ENCODE measurements around the gene RAB20.

Gene RAB20

DNA sequence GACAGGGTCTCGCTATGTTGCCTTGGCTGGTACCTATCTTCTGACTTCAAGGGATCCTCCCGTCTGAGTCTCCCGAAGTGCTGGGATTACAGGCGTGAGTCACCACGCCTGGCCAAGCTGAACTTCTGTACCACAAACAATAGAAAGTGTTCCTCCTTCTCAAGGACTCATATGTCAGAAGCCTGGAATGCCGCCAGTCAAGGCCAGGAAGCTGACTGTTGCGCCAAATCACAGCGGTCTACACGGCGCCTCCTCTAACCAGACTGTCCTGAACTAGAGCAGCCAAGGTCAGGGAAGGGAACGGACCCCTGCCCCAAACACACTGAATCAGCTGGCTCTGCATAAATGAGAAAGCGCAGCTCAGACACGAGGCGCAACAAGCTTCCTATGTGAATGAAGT lies 14.6 kb downstream of the RAB20 start:
- Histone ChIP-seq H3K4me3 (no peak overlapping the region), H3K27ac (no peak overlapping the region), H3K36me3 (no peaks in the 10 kb centered on the region), H3K27me3 (no peaks in the 10 kb centered on the region), H3K9me3 (no peaks in the 10 kb centered on the region), H3K4me1 (peaks cover 0 to 28% (median 8%) of the 10 kb centered on the region in 4 donors)
- no peak for TF ChIP-seq CTCF (IDR thresholded peaks at IDR 0.05)
- DNase-seq: peak; percentile 80 to 86
- intact Hi-C loops (cut with DNase I; ENCODE audit: low total_unique reads): no loop called here

DNA sequence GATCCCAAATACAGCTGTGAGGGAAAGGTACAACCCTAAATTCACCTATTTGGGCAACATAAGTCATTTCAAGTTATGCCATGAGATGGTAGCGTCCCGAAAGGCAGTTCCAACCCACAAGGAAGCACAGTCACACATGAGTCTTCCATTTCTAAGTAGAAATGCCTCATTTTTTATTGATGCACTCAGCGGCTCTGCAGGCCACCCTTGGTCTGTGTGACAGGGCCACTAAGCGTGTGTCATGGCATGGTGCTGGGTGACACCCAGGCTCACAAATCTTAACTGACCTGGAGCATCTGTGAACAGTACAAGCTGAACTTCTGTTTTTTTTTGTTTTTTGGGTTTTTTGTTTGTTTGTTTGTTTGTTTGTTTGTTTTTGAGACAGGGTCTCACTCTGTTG lies 15.1 kb downstream of the RAB20 start:
- Histone ChIP-seq H3K9me3 (no peaks in the 10 kb centered on the region), H3K27me3 (no peaks in the 10 kb centered on the region), H3K36me3 (no peaks in the 10 kb centered on the region), H3K4me1 (peaks cover 0 to 28% (median 10%) of the 10 kb centered on the region in 4 donors), H3K4me3 (no peak overlapping the region), H3K27ac (no peak overlapping the region)
- no peak for DNase-seq
- intact Hi-C loops (cut with DNase I; ENCODE audit: low total_unique reads): no loop called here
- no peak for TF ChIP-seq CTCF (IDR thresholded peaks at IDR 0.05)

- peaks cover 0 to 55% (median 37%) of the 10 kb centered on the region in 4 donors for H3K4me1 ChIP-seq
These were observed 19.2 kb downstream of the RAB20 start for GRCh38 chr13:110542169-110542796.

GRCh38 chr13:110541526-110541920 lies 20.0 kb downstream of the RAB20 start:
- Histone ChIP-seq H3K4me1 (peaks cover 0 to 59% (median 39%) of the 10 kb centered on the region in 4 donors), H3K27ac (peak overlapping the region; percentile 63 to 65), H3K4me3 (no peak overlapping the region), H3K27me3 (no peaks in the 10 kb centered on the region), H3K9me3 (no peaks in the 10 kb centered on the region), H3K36me3 (no peaks in the 10 kb centered on the region)
- intact Hi-C loops (cut with DNase I; ENCODE audit: low total_unique reads): no loop called here
- no peak for TF ChIP-seq CTCF (IDR thresholded peaks at IDR 0.05)
- no peak for DNase-seq

More at GRCh38 chr13:110542169-110542796, 19.2 kb downstream of the RAB20 start:
- Histone ChIP-seq H3K9me3 (no peaks in the 10 kb centered on the region), H3K27ac (peak overlapping the region; percentile 63 to 65), H3K36me3 (no peaks in the 10 kb centered on the region), H3K27me3 (no peaks in the 10 kb centered on the region), H3K4me3 (no peak overlapping the region)
- DNase-seq: no peak
- intact Hi-C loops (cut with DNase I; ENCODE audit: low total_unique reads): no loop called here
- TF ChIP-seq CTCF (IDR thresholded peaks at IDR 0.05): no peak

DNA sequence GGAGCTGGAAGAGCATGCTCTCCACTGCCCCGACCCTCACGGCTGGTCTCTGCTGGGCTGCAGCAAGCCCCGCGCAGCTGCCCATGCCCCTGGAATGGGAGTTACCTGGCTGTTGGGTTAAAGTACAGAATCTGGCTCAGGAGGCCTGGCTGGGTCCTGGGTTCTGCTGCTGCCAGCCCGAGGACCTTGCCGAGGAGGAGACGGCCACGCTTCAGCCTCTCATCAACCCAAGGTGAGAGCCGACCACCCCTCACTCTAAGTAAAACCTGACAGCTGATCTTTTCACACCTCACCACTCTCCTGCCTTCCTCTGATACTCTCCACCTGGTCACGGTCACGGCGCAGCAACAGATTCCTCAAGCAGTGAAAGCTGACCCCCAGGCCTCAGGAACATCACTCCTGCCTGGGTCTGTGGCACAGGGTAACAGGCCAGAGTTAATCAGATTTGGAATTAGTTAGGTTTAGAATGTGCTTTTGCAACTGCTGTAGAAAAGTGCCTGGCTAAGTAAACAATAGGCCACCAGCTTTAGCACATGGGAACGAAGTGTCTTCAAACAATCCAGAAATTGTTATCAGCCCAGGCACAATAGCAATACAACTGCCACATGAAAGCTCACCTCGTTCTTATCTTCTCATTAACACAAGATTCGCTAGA lies 20.5 kb downstream of the RAB20 start:
- peak overlapping the region; percentile 63 to 65 for H3K27ac ChIP-seq
- DNase-seq: no peak
- peaks cover 0 to 62% (median 39%) of the 10 kb centered on the region in 4 donors for H3K4me1 ChIP-seq
- intact Hi-C loops (cut with DNase I; ENCODE audit: low total_unique reads): no loop called here
- no peaks in the 10 kb centered on the region for H3K9me3 ChIP-seq
- H3K4me3 ChIP-seq: no peak overlapping the region
- H3K36me3 ChIP-seq: no peaks in the 10 kb centered on the region
- H3K27me3 ChIP-seq: no peaks in the 10 kb centered on the region
- no peak for TF ChIP-seq CTCF (IDR thresholded peaks at IDR 0.05)

Measured in tibial artery (tissue), 4 donors.